ENCODE results near the gene GART. TPM values are rescaled to one million over a fixed set of nuclear protein-coding genes. Genes with fewer than 3 reads are reported as not detected.

Gene GART
- total and polyA plus RNA-seq, 2 of the 4 experiments (the other 2 are of a cell fraction), result 29.9 to 73.8 TPM

DNA sequence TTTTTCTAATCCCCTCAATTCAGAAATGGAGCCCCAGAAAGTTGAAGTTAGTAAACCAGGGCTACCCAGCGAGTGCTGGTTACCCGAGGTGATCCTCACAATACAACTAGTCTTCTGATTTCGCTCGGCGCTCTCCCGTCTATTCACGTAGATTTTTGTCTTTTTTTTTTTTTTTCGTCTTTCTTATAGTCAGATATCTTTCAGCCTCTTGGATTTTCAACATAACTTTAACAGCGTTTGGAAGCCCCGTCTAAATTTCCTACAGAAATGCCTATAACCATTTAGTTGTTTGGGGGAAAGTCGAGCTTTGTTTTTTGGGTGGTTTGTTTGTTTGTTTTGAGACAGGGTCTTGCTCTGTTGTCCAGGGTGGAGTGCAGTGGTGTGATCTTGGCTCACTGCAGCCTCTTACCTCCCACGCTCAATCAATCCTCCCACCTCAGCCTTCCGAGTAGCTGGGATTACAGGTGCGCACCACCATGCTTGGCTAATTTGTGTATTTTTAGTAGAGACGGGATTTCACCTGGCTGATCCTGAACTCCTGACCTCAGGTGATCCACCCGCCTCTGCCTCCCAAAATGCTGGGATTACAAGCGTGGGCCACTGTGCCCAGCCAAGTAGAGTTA lies 61.3 kb downstream of the GART start:
- Histone ChIP-seq H4K20me1 (ENCODE audit: insufficient read depth, low read length) (0 out of 2 replicates have a peak, but pooled peaks cover 5% of the 10 kb centered on the region), H3K9me1 (ENCODE audit: insufficient read depth, low read length) (peaks cover 7% of the 10 kb centered on the region; the same call in 1 of the 2 replicates), H3K4ac (ENCODE audit: low read depth, low read length) (peak overlapping the region; percentile 67), H4K8ac (ENCODE audit: low read depth in 2 of 2, low read length in 2 of 2) (peak overlapping the region; percentile 74 to 78), H3K27ac (ENCODE audit: insufficient read depth, low read length) (peak overlapping the region; percentile 88), H3K23ac (ENCODE audit: low read depth, low read length) (peak overlapping the region; percentile 92), H3K4me2 (ENCODE audit: low read depth, low read length) (peak overlapping the region; percentile 63), H3K9me3 (ENCODE audit: control insufficient read depth, insufficient read depth, low read length) (no peaks in the 10 kb centered on the region), H2AFZ (replicated peaks; ENCODE audit: low read length, poor library complexity) (peak overlapping the region; percentile 98), H2AK5ac (ENCODE audit: low read depth, low read length) (no peak overlapping the region), H3K18ac (ENCODE audit: low read depth, low read length) (peak overlapping the region; percentile 33), H3K4me1 (ENCODE audit: control insufficient read depth, insufficient read depth, low read length) (0 out of 2 replicates have a peak, but pooled peaks cover 2% of the 10 kb centered on the region), H2BK5ac (ENCODE audit: low read depth, low read length, poor library complexity, severe bottlenecking) (peak overlapping the region; percentile 81), H3K79me1 (ENCODE audit: low read depth in 1 of 2, low read length in 2 of 2) (peaks cover 6 to 21% of the 10 kb centered on the region in 2 experiments), H2BK120ac (ENCODE audit: low read depth, low read length) (peak overlapping the region; percentile 37; the same call in 1 of the 2 replicates), H3K56ac (ENCODE audit: extremely low read depth, insufficient read depth, low read length) (peak overlapping the region; percentile 82), H3K4me3 (ENCODE audit: insufficient read depth, low read depth, low read length) (peak overlapping the region; percentile 97), H2BK15ac (ENCODE audit: low read depth, low read length) (no peak overlapping the region), H3K27me3 (ENCODE audit: control insufficient read depth, insufficient read depth, low read length) (no peaks in the 10 kb centered on the region), H3K36me3 (ENCODE audit: control insufficient read depth, insufficient read depth, low read length) (0 out of 2 replicates have a peak, but pooled peaks cover 2% of the 10 kb centered on the region), H2BK20ac (ENCODE audit: low read depth, low read length) (no peak overlapping the region), H2AK9ac (replicated peaks; ENCODE audit: low read depth, low read length, poor library complexity) (peak overlapping the region; percentile 84), H3K9ac (ENCODE audit: low read depth, low read length) (peak overlapping the region; percentile 85), H4K5ac (ENCODE audit: low read depth, low read length) (peak overlapping the region; percentile 88), H4K91ac (ENCODE audit: insufficient read depth, low read depth, low read length) (peak overlapping the region; percentile 78), H3K14ac (replicated peaks; ENCODE audit: low read depth, low read length) (peak overlapping the region; percentile 81)
- intact Hi-C loops (cut with micrococcal nuclease) (no loop called here), dilution Hi-C loops (cut with HindIII; ENCODE audit: low sequenced_read_pairs, unreplicated experiment) (no loop called here), in situ Hi-C loops (cut with MboI; ENCODE audit: low sequenced_read_pairs) (no loop called here)
- POLR2A ChIA-PET (ENCODE audit: unreplicated experiment), result interaction anchor here (0.5 to 1.5 kb wide), 2 partner anchors 10 to 16 kb away, joined by 4 to 5 read pairs; partner anchors contain the start of gene DNAJC28
- CTCF ChIA-PET, result interaction anchor here (0.6 kb wide), 1 partner anchor 35 kb away, joined by 4 read pairs; no protein-coding TSS in a partner anchor
- WGBS, 2 experiments (ENCODE audit: extremely low coverage in 2 of 2, insufficient read length in 1 of 2), result 92% methylated on average over 2 of the region's 17 CpGs; no CpG with 5 or more reads in 1 of the 2 experiments
- no TSS peak for BruUV-seq (replicated peaks)
- DNase-seq (no peak), ATAC-seq (ENCODE audit: low read depth) (no peak)
- TF ChIP-seq, protein P1, sequence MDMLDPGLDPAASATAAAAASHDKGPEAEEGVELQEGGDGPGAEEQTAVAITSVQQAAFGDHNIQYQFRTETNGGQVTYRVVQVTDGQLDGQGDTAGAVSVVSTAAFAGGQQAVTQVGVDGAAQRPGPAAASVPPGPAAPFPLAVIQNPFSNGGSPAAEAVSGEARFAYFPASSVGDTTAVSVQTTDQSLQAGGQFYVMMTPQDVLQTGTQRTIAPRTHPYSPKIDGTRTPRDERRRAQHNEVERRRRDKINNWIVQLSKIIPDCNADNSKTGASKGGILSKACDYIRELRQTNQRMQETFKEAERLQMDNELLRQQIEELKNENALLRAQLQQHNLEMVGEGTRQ (IDR thresholded peaks at IDR 0.05; ENCODE audit: low read depth, low read length), result no peak
- no peak for TF ChIP-seq FOS (IDR thresholded peaks at IDR 0.05; ENCODE audit: low read depth, low read length)
- no peak for TF ChIP-seq RFX5 (IDR thresholded peaks at IDR 0.05; ENCODE audit: low read depth, low read length)
- no peak for TF ChIP-seq RAD21 (IDR thresholded peaks at IDR 0.05; ENCODE audit: low read length)
- no peak for TF ChIP-seq BHLHE40 (IDR thresholded peaks at IDR 0.05; ENCODE audit: low read depth, low read length)
- no peak for TF ChIP-seq MAFK (IDR thresholded peaks at IDR 0.05; ENCODE audit: low read depth, low read length)
- TF ChIP-seq SMC3 (IDR thresholded peaks at IDR 0.05; ENCODE audit: low read depth, low read length), result no peak
- TF ChIP-seq CEBPB (IDR thresholded peaks at IDR 0.05; ENCODE audit: low read depth, low read length), result no peak
- TF ChIP-seq MXI1 (IDR thresholded peaks at IDR 0.05; ENCODE audit: borderline replicate concordance, low read depth, low read length), result no peak
- TF ChIP-seq NFE2L2 (IDR thresholded peaks at IDR 0.05; ENCODE audit: low read depth, low read length), result no peak
- no peak for TF ChIP-seq MAZ (IDR thresholded peaks at IDR 0.05; ENCODE audit: borderline replicate concordance, low read depth, low read length)
- TF ChIP-seq, protein P2, sequence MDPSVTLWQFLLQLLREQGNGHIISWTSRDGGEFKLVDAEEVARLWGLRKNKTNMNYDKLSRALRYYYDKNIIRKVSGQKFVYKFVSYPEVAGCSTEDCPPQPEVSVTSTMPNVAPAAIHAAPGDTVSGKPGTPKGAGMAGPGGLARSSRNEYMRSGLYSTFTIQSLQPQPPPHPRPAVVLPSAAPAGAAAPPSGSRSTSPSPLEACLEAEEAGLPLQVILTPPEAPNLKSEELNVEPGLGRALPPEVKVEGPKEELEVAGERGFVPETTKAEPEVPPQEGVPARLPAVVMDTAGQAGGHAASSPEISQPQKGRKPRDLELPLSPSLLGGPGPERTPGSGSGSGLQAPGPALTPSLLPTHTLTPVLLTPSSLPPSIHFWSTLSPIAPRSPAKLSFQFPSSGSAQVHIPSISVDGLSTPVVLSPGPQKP (IDR thresholded peaks at IDR 0.05; ENCODE audit: borderline replicate concordance, low read depth, low read length), result no peak
- no peak for TF ChIP-seq CHD1 (IDR thresholded peaks at IDR 0.05; ENCODE audit: low read depth, low read length)
- TF ChIP-seq, protein P3, sequence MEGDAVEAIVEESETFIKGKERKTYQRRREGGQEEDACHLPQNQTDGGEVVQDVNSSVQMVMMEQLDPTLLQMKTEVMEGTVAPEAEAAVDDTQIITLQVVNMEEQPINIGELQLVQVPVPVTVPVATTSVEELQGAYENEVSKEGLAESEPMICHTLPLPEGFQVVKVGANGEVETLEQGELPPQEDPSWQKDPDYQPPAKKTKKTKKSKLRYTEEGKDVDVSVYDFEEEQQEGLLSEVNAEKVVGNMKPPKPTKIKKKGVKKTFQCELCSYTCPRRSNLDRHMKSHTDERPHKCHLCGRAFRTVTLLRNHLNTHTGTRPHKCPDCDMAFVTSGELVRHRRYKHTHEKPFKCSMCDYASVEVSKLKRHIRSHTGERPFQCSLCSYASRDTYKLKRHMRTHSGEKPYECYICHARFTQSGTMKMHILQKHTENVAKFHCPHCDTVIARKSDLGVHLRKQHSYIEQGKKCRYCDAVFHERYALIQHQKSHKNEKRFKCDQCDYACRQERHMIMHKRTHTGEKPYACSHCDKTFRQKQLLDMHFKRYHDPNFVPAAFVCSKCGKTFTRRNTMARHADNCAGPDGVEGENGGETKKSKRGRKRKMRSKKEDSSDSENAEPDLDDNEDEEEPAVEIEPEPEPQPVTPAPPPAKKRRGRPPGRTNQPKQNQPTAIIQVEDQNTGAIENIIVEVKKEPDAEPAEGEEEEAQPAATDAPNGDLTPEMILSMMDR (conservative IDR thresholded peaks at IDR 0.05; ENCODE audit: low read depth, low read length), result no peak
- no peak for TF ChIP-seq POLR2A (IDR thresholded peaks at IDR 0.05; ENCODE audit: low read depth, low read length)

All from IMR-90 (cell line).